NCI-H446 (cell line): ENCODE results near the gene PRSS33.

Experiments
- DNase-seq, 2 experiments: peaks; one replicate each; lab custom pipeline; 2025; lab: John Stamatoyannopoulos, UW

The PRSS33 gene

GRCh38 chr16:2776500-2777139 lies 10.7 kb downstream of the PRSS33 start:
- no peak for DNase-seq

- DNase-seq = no peak
Observed at GRCh38 chr16:2775765-2776499, 11.4 kb downstream of the PRSS33 start.

GRCh38 chr16:2775131-2775716 lies 12.1 kb downstream of the PRSS33 start:
- DNase-seq = no peak

GRCh38 chr16:2774161-2774891 lies 13.0 kb downstream of the PRSS33 start:
- DNase-seq = peak; percentile 24 to 49

GRCh38 chr16:2773188-2773968 lies 14.0 kb downstream of the PRSS33 start:
- DNase-seq = no peak

GRCh38 chr16:2771496-2772402 lies 15.6 kb downstream of the PRSS33 start:
- no peak for DNase-seq

GRCh38 chr16:2770057-2770951 lies 17.1 kb downstream of the PRSS33 start:
- DNase-seq = no peak

- DNase-seq = no peak
Observed at GRCh38 chr16:2769675-2770056, 17.7 kb downstream of the PRSS33 start.

- no peak for DNase-seq
Observed at GRCh38 chr16:2769100-2769529, 18.2 kb downstream of the PRSS33 start.

- DNase-seq = no peak
Observed at GRCh38 chr16:2768403-2769089, 18.8 kb downstream of the PRSS33 start.

GRCh38 chr16:2767891-2768290 lies 19.5 kb downstream of the PRSS33 start:
- DNase-seq = no peak

- DNase-seq = no peak
Observed at GRCh38 chr16:2767140-2767731, 20.1 kb downstream of the PRSS33 start.

- DNase-seq = no peak
Observed at GRCh38 chr16:2766430-2767139, 20.8 kb downstream of the PRSS33 start.

- DNase-seq = no peak
Observed at GRCh38 chr16:2765462-2766404, 21.6 kb downstream of the PRSS33 start.

GRCh38 chr16:2764718-2765117 lies 22.6 kb downstream of the PRSS33 start:
- no peak for DNase-seq

GRCh38 chr16:2763173-2763572 lies 24.2 kb downstream of the PRSS33 start:
- no peak for DNase-seq

- no peak for DNase-seq
Observed at GRCh38 chr16:2762711-2763110, 24.6 kb downstream of the PRSS33 start.
